HG03025 (cell line): ENCODE measurements around the gene PPM1N.

Experiments used
- ATAC-seq: cut with Tn5 transposase; IDR thresholded peaks from one replicate; pipeline ENCODE4 v1.9.1; 2021; ENCODE audit warnings: mild to moderate bottlenecking, moderate library complexity; ENCODE audit not compliant: unreplicated experiment, low FRiP score

The PPM1N gene

GRCh38 chr19:45469945-45470761, 28.1 kb upstream of the PPM1N start:
- no peak for ATAC-seq

DNA sequence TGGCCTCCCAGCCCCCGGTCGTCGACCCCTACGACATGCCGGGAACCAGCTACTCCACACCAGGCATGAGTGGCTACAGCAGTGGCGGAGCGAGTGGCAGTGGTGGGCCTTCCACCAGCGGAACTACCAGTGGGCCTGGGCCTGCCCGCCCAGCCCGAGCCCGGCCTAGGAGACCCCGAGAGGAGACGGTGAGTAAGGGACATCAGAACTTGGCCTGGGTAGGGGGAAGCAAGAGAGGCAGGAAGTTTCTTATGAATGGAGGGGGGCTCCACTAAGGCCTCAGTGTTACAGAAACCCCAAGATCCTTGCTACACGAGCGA, 27.5 kb upstream of the PPM1N start:
- no peak for ATAC-seq

- no peak for ATAC-seq
Measured at GRCh38 chr19:45471111-45471930, 26.9 kb upstream of the PPM1N start.

GRCh38 chr19:45471931-45472562, 26.2 kb upstream of the PPM1N start:
- ATAC-seq: no peak

GRCh38 chr19:45472563-45473366, 25.5 kb upstream of the PPM1N start:
- no peak for ATAC-seq

DNA sequence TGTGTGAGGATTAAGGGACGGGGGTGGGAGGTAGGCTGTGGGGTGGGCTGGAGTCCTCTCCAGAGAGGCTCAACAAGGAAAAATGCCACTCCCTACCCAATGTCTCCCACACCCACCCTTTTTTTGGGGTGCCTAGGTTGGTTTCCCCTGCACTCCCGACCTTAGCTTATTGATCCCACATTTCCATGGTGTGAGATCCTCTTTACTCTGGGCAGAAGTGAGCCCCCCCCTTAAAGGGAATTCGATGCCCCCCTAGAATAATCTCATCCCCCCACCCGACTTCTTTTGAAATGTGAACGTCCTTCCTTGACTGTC, 24.9 kb upstream of the PPM1N start:
- ATAC-seq: no peak

DNA sequence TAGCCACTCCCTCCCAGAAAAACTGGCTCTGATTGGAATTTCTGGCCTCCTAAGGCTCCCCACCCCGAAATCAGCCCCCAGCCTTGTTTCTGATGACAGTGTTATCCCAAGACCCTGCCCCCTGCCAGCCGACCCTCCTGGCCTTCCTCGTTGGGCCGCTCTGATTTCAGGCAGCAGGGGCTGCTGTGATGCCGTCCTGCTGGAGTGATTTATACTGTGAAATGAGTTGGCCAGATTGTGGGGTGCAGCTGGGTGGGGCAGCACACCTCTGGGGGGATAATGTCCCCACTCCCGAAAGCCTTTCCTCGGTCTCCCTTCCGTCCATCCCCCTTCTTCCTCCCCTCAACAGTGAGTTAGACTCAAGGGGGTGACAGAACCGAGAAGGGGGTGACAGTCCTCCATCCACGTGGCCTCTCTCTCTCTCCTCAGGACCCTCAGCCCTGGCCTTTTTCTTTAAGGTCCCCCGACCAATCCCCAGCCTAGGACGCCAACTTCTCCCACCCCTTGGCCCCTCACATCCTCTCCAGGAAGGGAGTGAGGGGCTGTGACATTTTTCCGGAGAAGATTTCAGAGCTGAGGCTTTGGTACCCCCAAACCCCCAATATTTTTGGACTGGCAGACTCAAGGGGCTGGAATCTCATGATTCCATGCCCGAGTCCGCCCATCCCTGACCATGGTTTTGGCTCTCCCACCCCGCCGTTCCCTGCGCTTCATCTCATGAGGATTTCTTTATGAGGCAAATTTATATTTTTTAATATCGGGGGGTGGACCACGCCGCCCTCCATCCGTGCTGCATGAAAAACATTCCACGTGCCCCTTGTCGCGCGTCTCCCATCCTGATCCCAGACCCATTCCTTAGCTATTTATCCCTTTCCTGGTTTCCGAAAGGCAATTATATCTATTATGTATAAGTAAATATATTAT, 24.3 kb upstream of the PPM1N start:
- no peak for ATAC-seq

- ATAC-seq: no peak
Measured at GRCh38 chr19:45474606-45475521, 23.4 kb upstream of the PPM1N start.

DNA sequence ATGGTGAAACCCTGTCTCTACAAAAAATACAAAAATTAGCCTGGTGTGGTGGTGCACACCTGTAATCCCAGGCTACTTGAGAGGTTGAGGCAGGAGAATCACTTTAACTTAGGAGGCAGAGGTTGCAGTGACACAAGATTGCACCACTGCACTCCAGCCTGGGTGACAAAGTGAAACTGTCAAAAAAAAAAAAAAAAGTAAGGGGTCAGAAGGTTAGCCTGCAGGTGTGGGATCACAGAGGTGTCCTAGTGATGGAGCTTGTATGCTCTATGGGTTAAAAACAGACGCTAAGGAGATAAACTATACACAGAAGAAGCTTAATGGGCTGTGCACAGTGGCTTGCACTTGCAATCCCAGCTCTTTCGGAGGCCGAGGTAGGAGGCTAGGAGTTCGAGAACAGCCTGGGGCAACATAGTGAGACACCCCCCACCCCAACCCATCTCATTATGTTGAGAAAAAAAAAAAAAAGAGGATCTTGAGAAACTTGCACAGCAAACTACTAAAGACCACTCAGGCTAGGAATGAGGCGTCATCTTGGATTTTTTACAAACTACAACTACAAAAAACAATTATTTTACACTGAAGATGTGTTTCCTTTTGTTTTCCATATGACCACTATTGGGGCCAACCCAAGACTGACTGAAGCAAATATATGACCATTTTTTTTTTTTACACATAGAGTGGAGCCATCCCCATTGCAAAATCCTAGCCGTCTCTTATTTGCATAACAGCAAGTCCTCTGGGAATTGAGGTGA, 22.5 kb upstream of the PPM1N start:
- no peak for ATAC-seq

DNA sequence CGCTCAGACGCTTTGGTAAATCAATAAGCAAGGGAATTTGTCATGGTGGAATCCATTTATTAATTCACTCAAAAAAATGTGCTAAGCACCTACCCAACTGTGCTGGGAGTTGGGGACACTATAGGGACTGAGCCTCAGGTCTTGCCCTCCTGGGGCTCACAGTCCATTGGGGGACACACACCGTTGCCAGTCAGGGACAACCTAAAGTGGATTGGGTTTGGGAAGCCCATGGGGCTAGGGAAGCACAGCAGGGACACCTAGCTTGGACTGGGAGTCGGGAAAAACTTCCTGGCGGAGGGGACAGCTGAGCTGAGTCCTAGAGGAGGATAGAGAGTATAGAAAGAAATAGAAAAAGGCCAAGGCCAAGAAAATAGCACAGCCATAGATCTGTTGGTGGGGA, 21.9 kb upstream of the PPM1N start:
- no peak for ATAC-seq

DNA sequence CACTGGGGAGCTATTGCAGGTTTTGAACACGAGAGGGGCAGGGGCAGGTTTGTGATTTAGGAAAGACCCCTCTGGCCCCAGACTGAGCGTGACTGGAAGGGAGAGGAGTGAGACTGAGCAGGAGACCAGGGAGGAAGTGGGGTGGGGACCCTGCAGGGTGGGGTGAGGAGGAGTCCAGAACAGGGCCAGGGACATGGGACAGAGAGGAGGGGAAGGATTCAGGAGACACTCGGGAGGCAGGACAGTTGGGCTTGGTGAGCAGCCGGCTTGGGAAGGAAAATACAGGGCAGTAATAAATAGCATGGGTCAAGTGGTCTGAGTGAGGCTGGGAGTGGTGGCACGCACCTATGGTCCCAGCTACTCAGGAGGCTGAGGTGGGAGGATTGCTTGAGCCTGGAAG, 21.1 kb upstream of the PPM1N start:
- ATAC-seq: no peak

GRCh38 chr19:45477713-45478453, 20.4 kb upstream of the PPM1N start:
- ATAC-seq: no peak

DNA sequence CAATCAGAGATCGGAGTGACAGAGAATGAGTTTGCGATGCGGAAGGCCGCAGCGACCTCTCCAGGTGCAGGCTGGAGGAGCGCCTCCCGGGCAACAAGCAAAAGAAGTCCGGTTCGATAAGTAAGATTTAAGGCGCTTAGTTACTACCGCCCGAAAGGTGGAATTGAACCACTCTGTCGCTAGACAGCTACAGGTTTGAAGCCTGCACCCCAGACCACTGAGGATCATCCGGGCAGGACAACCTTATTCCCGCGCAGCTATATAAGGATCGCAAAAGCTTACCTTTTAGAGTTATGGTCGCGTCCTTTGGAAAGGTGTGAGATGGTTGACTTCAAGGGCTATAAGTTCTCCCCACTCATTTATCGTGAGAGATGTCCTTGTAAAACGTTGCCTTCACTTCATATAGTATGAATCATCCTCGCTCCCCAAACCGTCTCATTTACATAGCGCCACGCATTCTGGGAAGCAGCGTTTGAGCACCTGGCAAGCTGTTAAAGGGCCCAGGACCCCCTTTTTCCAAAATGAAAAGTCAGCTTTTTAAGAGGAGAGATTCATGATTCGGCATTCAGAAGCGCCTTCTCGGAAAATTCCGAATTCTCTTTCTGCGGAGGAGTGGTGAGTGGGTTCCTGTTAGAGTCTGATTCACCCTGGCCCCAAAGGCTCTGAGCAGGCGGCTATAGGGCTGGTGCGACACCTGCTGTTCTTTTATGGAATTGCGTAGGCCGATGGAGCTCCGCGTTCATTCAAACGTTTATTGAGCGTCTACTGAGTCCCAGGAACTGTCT, 19.6 kb upstream of the PPM1N start:
- ATAC-seq: peak; percentile 70

- ATAC-seq: no peak
Measured at GRCh38 chr19:45483033-45483432, 15.2 kb upstream of the PPM1N start.

GRCh38 chr19:45484273-45484945, 13.8 kb upstream of the PPM1N start:
- no peak for ATAC-seq
